ENCODE data around the gene ACMSD. TPM values are rescaled to one million over a fixed set of nuclear protein-coding genes. Genes with fewer than 3 reads are reported as not detected.

Gene ACMSD
- polyA plus RNA-seq (2011; rRNA removed) (not detected in 2 replicates), polyA minus RNA-seq (2011; rRNA and poly(A)+ RNA removed) (not detected in 2 replicates)

DNA sequence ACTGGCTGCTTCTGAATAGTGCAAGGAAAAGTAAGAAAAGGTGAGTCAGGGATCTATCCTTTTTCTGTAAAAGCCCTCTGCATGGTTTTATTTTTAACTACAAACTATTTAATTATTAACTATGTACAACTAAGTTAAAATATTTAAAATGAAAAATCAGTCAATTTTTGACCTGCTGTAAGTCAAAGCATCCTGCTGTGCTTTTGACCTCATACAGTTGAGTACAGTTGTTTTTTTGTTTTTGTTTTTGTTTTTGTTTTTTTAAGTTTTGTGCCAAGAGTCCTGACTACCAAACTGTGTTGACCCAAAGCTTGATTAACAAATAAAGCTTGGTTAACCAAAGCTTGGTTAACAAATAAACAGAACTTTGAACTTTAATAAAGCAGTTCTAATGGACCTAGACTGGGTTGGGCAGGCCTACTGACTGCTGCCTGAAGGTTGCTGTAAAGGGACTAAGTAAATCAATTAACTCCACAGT lies at the start of gene ACMSD:
Gene ACMSD (plus strand): TSS at position 474 of the 478 bp plus-strand sequence. CDS start 67 bp downstream, outside the sequence.
- H3K27me3 ChIP-seq (ENCODE audit: control insufficient read depth, insufficient read depth, low read length): no peaks in the 10 kb centered on the region
- CTCF ChIA-PET: interaction anchor here (0.7 kb wide), 1 partner anchor 40 kb away, joined by 3 read pairs; no protein-coding TSS in a partner anchor
- POLR2A ChIA-PET: no interaction called here

GRCh38 chr2:134790487-134790886 lies 47.9 kb upstream of the ACMSD start:
- no peak overlapping the region for H3K27ac ChIP-seq (ENCODE audit: low read depth, low read length)
- peaks cover 2% of the 10 kb centered on the region for H3K27me3 ChIP-seq (ENCODE audit: control insufficient read depth, insufficient read depth, low read length)
- POLR2A ChIA-PET: no interaction called here
- no peak overlapping the region for H3K4me3 ChIP-seq (ENCODE audit: low read depth, low read length)
- DNase-seq (ENCODE audit: low read depth, low spot score): no peak
- CTCF ChIA-PET: no interaction called here
- 0 out of 2 replicates have a peak, but pooled peaks have one; percentile 12 for TF ChIP-seq CTCF (IDR thresholded peaks at IDR 0.05; ENCODE audit: low read depth, low read length)
- no peaks in the 10 kb centered on the region for H3K9me3 ChIP-seq (ENCODE audit: control insufficient read depth, insufficient read depth, low read length)

More for the DNA sequence above, at the start of gene ACMSD:
- Histone ChIP-seq H3K27ac (ENCODE audit: low read depth, low read length) (peak within 1 kb of the TSS; percentile 59), H3K9me3 (ENCODE audit: control insufficient read depth, insufficient read depth, low read length) (no peaks in the 10 kb centered on the region), H3K4me3 (ENCODE audit: low read depth, low read length) (no peak within 1 kb of the TSS)
- TF ChIP-seq CTCF (IDR thresholded peaks at IDR 0.05; ENCODE audit: low read depth, low read length): no peak
- no peak for DNase-seq (ENCODE audit: low read depth, low spot score)

DNA sequence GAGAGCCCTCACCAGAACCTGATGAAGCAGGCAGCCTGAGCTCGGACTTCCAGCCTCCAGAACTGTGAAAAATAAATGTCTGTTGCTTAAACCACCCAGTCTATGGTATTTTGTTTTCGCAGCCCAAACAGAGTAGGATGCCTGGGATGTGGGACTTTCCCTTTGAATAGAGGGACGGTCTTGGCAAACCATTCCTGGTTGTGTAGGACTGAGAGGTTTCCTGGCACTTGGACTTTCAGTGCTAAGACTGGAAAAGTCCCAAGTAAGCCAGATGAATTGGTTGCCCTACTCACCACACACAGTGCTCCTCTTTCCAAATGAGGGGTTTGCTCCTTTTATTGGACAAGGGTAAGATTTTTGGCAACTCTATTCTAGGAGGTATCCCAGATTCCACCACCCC lies 46.8 kb upstream of the ACMSD start:
- POLR2A ChIA-PET: no interaction called here
- no peak overlapping the region for H3K4me3 ChIP-seq (ENCODE audit: low read depth, low read length)
- CTCF ChIA-PET: interaction anchor here (0.5 kb wide), 1 partner anchor 112 kb away, joined by 3 read pairs; no protein-coding TSS in a partner anchor
- H3K9me3 ChIP-seq (ENCODE audit: control insufficient read depth, insufficient read depth, low read length): no peaks in the 10 kb centered on the region
- DNase-seq (ENCODE audit: low read depth, low spot score): no peak
- no peak for TF ChIP-seq CTCF (IDR thresholded peaks at IDR 0.05; ENCODE audit: low read depth, low read length)
- H3K27me3 ChIP-seq (ENCODE audit: control insufficient read depth, insufficient read depth, low read length): peaks cover 2% of the 10 kb centered on the region
- no peak overlapping the region for H3K27ac ChIP-seq (ENCODE audit: low read depth, low read length)

- H3K27ac ChIP-seq (ENCODE audit: low read depth, low read length): no peak overlapping the region
- H3K27me3 ChIP-seq (ENCODE audit: control insufficient read depth, insufficient read depth, low read length): peaks cover 2% of the 10 kb centered on the region
- CTCF ChIA-PET: no interaction called here
- TF ChIP-seq CTCF (IDR thresholded peaks at IDR 0.05; ENCODE audit: low read depth, low read length): no peak
- no peak overlapping the region for H3K4me3 ChIP-seq (ENCODE audit: low read depth, low read length)
- POLR2A ChIA-PET: no interaction called here
- no peaks in the 10 kb centered on the region for H3K9me3 ChIP-seq (ENCODE audit: control insufficient read depth, insufficient read depth, low read length)
- DNase-seq (ENCODE audit: low read depth, low spot score): no peak
These were observed 46.2 kb upstream of the ACMSD start for GRCh38 chr2:134792186-134792585.

GRCh38 chr2:134795765-134796164 lies 42.7 kb upstream of the ACMSD start:
- peaks cover 2% of the 10 kb centered on the region for H3K27me3 ChIP-seq (ENCODE audit: control insufficient read depth, insufficient read depth, low read length)
- no peak overlapping the region for H3K27ac ChIP-seq (ENCODE audit: low read depth, low read length)
- no peak for TF ChIP-seq CTCF (IDR thresholded peaks at IDR 0.05; ENCODE audit: low read depth, low read length)
- H3K4me3 ChIP-seq (ENCODE audit: low read depth, low read length): no peak overlapping the region
- CTCF ChIA-PET: no interaction called here
- H3K9me3 ChIP-seq (ENCODE audit: control insufficient read depth, insufficient read depth, low read length): no peaks in the 10 kb centered on the region
- POLR2A ChIA-PET: no interaction called here
- no peak for DNase-seq (ENCODE audit: low read depth, low spot score)
